ENCODE results near the gene CHD5.

CHD5 gene

GRCh38 chr1:6099297-6099696, 80.8 kb downstream of the CHD5 start:
- DNase-seq (ENCODE audit: low spot score): no peak

- DNase-seq (ENCODE audit: low spot score): no peak
Observed at GRCh38 chr1:6098303-6099215, 81.6 kb downstream of the CHD5 start.

GRCh38 chr1:6097824-6098223, 82.3 kb downstream of the CHD5 start:
- DNase-seq (ENCODE audit: low spot score): no peak

GRCh38 chr1:6097117-6097595, 83.0 kb downstream of the CHD5 start:
- DNase-seq (ENCODE audit: low spot score): no peak

- DNase-seq (ENCODE audit: low spot score): no peak
Observed at GRCh38 chr1:6096243-6097116, 83.6 kb downstream of the CHD5 start.

- no peak for DNase-seq (ENCODE audit: low spot score)
Observed at GRCh38 chr1:6095511-6096242, 84.4 kb downstream of the CHD5 start.

- DNase-seq (ENCODE audit: low spot score): no peak
Observed at GRCh38 chr1:6094801-6095505, 85.2 kb downstream of the CHD5 start.

GRCh38 chr1:6094246-6094645, 85.9 kb downstream of the CHD5 start:
- DNase-seq (ENCODE audit: low spot score): no peak

- DNase-seq (ENCODE audit: low spot score): no peak
Observed at GRCh38 chr1:6093611-6094010, 86.5 kb downstream of the CHD5 start.

GRCh38 chr1:6093071-6093470, 87.0 kb downstream of the CHD5 start:
- DNase-seq (ENCODE audit: low spot score): no peak

- no peak for DNase-seq (ENCODE audit: low spot score)
Observed at GRCh38 chr1:6092211-6092610, 87.9 kb downstream of the CHD5 start.

- no peak for DNase-seq (ENCODE audit: low spot score)
Observed at GRCh38 chr1:6091823-6092109, 88.4 kb downstream of the CHD5 start.

- DNase-seq (ENCODE audit: low spot score): no peak
Observed at GRCh38 chr1:6090996-6091822, 88.9 kb downstream of the CHD5 start.

GRCh38 chr1:6090288-6090687, 89.8 kb downstream of the CHD5 start:
- no peak for DNase-seq (ENCODE audit: low spot score)

- no peak for DNase-seq (ENCODE audit: low spot score)
Observed at GRCh38 chr1:6088956-6089355, 91.2 kb downstream of the CHD5 start.

- no peak for DNase-seq (ENCODE audit: low spot score)
Observed at GRCh38 chr1:6087958-6088357, 92.2 kb downstream of the CHD5 start.

- no peak for DNase-seq (ENCODE audit: low spot score)
Observed at GRCh38 chr1:6087377-6087772, 92.7 kb downstream of the CHD5 start.

GRCh38 chr1:6086762-6087376, 93.3 kb downstream of the CHD5 start:
- DNase-seq (ENCODE audit: low spot score): no peak

GRCh38 chr1:6086358-6086757, 93.8 kb downstream of the CHD5 start:
- no peak for DNase-seq (ENCODE audit: low spot score)

GRCh38 chr1:6085666-6086065, 94.5 kb downstream of the CHD5 start:
- no peak for DNase-seq (ENCODE audit: low spot score)

All from D341Med (cell line).